HepG2 (cell line): ENCODE measurements around the gene UNKL. TPM values are rescaled to one million over a fixed set of nuclear protein-coding genes. Genes with fewer than 3 reads are reported as not detected.

Experiments
- ATF1 ChIP-seq: IDR thresholded peaks from 2 replicates; pipeline ENCODE4 v1.6.1; 2016; ENCODE audit warnings: mild to moderate bottlenecking, control low read depth
- CHD4 ChIP-seq: fragments of 200-600 bp; sonication (generic); IDR thresholded peaks from 2 replicates; pipeline ENCODE4 v1.7.0; 2017; ENCODE audit warnings: mild to moderate bottlenecking, low read length, borderline replicate concordance
- EP300 ChIP-seq, 3 experiments: sonication (generic) in 1 of 3; formaldehyde crosslinking in 1 of 3; IDR thresholded peaks; 2 replicates each; pipeline versions ENCODE4 v1.5.1 to v1.6.1; 2011 to 2020; ENCODE audit warnings: low read depth in 2 of 3, low read length in 2 of 3, borderline replicate concordance in 1 of 3, improper control_type of control experiment in 1 of 3, mild to moderate bottlenecking in 1 of 3, missing genetic modification reagents in 1 of 3, moderate library complexity in 1 of 3
- ERF ChIP-seq: IDR thresholded peaks from 2 replicates; pipeline ENCODE4 v1.6.1; 2018; ENCODE audit warnings: missing biosample characterization, missing genetic modification reagents
- HDAC1 ChIP-seq: sonication (generic); formaldehyde crosslinking; IDR thresholded peaks from 2 replicates; pipeline ENCODE4 v1.5.1; 2020; ENCODE audit warnings: mild to moderate bottlenecking, missing genetic modification reagents
- HNF4A ChIP-seq: sonication (generic); formaldehyde crosslinking; IDR thresholded peaks from 2 replicates; pipeline ENCODE4 v1.4.0; 2020; ENCODE audit warnings: missing genetic modification reagents
- HNRNPLL ChIP-seq: fragments of 200-400 bp; formaldehyde crosslinking; IDR thresholded peaks from 2 replicates; pipeline ENCODE4 v1.6.1; 2017; ENCODE audit warnings: mild to moderate bottlenecking, low read depth, low read length; ENCODE audit not compliant: poor library complexity, severe bottlenecking
- KAT8 ChIP-seq: IDR thresholded peaks from 2 replicates; pipeline ENCODE4 v1.6.1; 2016; ENCODE audit warnings: missing genetic modification reagents, missing compliant biosample characterization
- KDM2A ChIP-seq: sonication (generic); formaldehyde crosslinking; IDR thresholded peaks from 2 replicates; pipeline ENCODE4 v1.4.0; 2020; ENCODE audit warnings: low read depth, missing genetic modification reagents, borderline replicate concordance
- LCORL ChIP-seq, 2 experiments: fragments of 450-650 bp in 1 of 2; sonication (generic) in 1 of 2; formaldehyde crosslinking in 1 of 2; IDR thresholded peaks; 2 replicates each; pipeline versions ENCODE4 v1.5.0 to v1.6.1; 2017 to 2020; ENCODE audit warnings: antibody characterized with exemption in 1 of 2, missing genetic modification reagents in 1 of 2
- NR2C2 ChIP-seq: sonication (generic); formaldehyde crosslinking; IDR thresholded peaks from 2 replicates; pipeline ENCODE4 v1.4.0; 2020; ENCODE audit warnings: missing genetic modification reagents, mild to moderate bottlenecking, moderate library complexity, borderline replicate concordance
- RBM22 ChIP-seq: fragments of 200-400 bp; formaldehyde crosslinking; optimal IDR thresholded peaks from 2 replicates; pipeline ENCODE3; 2017; ENCODE audit warnings: mild to moderate bottlenecking, low read length, moderate library complexity
- RXRB ChIP-seq: IDR thresholded peaks from 2 replicates; pipeline ENCODE4 v1.6.1; 2016; ENCODE audit warnings: borderline replicate concordance, missing genetic modification reagents, missing compliant biosample characterization
- ZBTB7B ChIP-seq: sonication (generic); formaldehyde crosslinking; IDR thresholded peaks from 2 replicates; pipeline ENCODE4 v1.4.0; 2020; ENCODE audit warnings: missing genetic modification reagents
- ZBTB8A ChIP-seq: sonication (generic); formaldehyde crosslinking; IDR thresholded peaks from 2 replicates; pipeline ENCODE4 v1.4.0; 2020; ENCODE audit warnings: mild to moderate bottlenecking, low read depth, missing genetic modification reagents, borderline replicate concordance
- ZEB1 ChIP-seq: IDR thresholded peaks from 2 replicates; pipeline ENCODE4 v1.6.1; 2012; ENCODE audit warnings: mild to moderate bottlenecking, low read depth, inconsistent platforms; ENCODE audit not compliant: insufficient replicate concordance
- ZNF724P ChIP-seq: sonication (generic); formaldehyde crosslinking; IDR thresholded peaks from 2 replicates; pipeline ENCODE4 v1.8.0; 2022; ENCODE audit warnings: missing genetic modification reagents, borderline replicate concordance
- ZNF747 ChIP-seq: sonication (generic); formaldehyde crosslinking; IDR thresholded peaks from 2 replicates; pipeline ENCODE4 v1.8.1; 2023; ENCODE audit warnings: missing genetic modification reagents, mild to moderate bottlenecking, borderline replicate concordance
- ZNF775 ChIP-seq: sonication (generic); formaldehyde crosslinking; IDR thresholded peaks from 2 replicates; pipeline ENCODE4 v1.4.0; 2020; ENCODE audit warnings: missing genetic modification reagents, mild to moderate bottlenecking, moderate library complexity, borderline replicate concordance
- ZNF878 ChIP-seq: sonication (generic); formaldehyde crosslinking; IDR thresholded peaks from 2 replicates; pipeline ENCODE4 v1.8.1; 2023; ENCODE audit warnings: mild to moderate bottlenecking, missing genetic modification reagents, moderate library complexity
- ZSCAN25 ChIP-seq: sonication (generic); formaldehyde crosslinking; IDR thresholded peaks from 2 replicates; pipeline ENCODE4 v1.8.0; 2022; ENCODE audit warnings: mild to moderate bottlenecking, missing genetic modification reagents
- polyA plus RNA-seq, 8 experiments: library from polyadenylated mRNA; depleted of rRNA in 3 of 8; stranded (reverse) in 7 of 8; unstranded in 1 of 8; fragments of >200 nt; fragmentation: Illumina TruSeq in 4 of 8; extraction: Trizol in 4 of 8; gene quantifications; 2 replicates each; pipeline versions ENCODE4 v1.2.1 to v1.2.3, GENCODE V29; 2011 to 2016; ENCODE audit warnings: low read depth in 4 of 8, missing spikeins in 1 of 8, mixed read lengths in 1 of 8; ENCODE audit not compliant: insufficient read depth in 1 of 8
- total RNA-seq, 5 experiments: library from RNA; depleted of rRNA; stranded (reverse); fragments of >200 nt; fragmentation: Illumina TruSeq; extraction: Trizol; gene quantifications; 2 replicates each; pipeline ENCODE4 v1.2.3, GENCODE V29; 2016; ENCODE audit warnings: low read depth in 1 of 5
- TF ChIP-seq, protein P1 (sequence below): sonication (generic); formaldehyde crosslinking; IDR thresholded peaks from 2 replicates; pipeline ENCODE4 v1.5.1; 2020; ENCODE audit warnings: mild to moderate bottlenecking, missing genetic modification reagents, moderate library complexity
- TF ChIP-seq, protein P2 (sequence below): sonication (generic); formaldehyde crosslinking; IDR thresholded peaks from 2 replicates; pipeline ENCODE4 v1.4.0; 2020; ENCODE audit warnings: missing genetic modification reagents

Gene UNKL
- total and polyA plus RNA-seq, 2 of the 13 experiments (the other 11 are each of a cell fraction or from before 2014, with no cell fraction given) = 10.4 to 17.6 TPM

DNA sequence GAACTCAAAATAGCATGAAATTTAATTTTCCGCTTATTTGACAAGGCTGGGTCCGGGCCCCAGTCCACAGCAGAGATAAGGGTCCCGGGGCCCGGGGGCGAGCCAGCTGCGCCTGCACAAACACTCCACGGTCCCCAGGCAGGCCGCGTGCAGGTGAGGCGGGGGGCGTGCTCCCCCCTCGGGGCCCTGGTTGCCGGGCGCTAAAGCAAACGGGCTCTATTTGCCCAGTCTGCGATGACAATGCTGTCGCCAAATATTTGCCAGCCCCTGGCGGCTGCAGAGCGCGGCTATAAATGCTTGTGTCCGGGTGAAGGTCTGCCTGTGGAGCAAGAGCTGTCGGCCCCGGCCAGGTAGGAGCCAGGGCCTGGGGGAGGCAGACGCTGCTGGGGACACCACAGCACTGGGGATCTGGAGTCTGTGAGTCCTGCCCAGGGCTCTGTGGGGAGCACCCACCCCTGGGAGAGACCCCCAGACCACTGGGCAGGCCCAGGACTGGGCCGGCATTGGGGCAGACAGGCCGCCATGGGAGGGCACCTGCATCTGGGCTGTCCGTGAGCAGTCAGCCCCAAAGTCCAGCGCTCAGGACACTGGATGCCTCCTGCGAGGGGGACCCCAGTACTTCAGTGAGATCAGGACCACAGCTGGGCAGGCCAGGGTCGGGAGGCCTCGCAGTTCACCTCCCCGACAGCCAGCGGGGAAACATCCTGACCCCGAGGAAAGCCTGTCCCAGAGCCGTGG is 16.4 kb upstream of the UNKL start, which contains the start of gene PERCC1 (continued):
- TF ChIP-seq, protein P1, sequence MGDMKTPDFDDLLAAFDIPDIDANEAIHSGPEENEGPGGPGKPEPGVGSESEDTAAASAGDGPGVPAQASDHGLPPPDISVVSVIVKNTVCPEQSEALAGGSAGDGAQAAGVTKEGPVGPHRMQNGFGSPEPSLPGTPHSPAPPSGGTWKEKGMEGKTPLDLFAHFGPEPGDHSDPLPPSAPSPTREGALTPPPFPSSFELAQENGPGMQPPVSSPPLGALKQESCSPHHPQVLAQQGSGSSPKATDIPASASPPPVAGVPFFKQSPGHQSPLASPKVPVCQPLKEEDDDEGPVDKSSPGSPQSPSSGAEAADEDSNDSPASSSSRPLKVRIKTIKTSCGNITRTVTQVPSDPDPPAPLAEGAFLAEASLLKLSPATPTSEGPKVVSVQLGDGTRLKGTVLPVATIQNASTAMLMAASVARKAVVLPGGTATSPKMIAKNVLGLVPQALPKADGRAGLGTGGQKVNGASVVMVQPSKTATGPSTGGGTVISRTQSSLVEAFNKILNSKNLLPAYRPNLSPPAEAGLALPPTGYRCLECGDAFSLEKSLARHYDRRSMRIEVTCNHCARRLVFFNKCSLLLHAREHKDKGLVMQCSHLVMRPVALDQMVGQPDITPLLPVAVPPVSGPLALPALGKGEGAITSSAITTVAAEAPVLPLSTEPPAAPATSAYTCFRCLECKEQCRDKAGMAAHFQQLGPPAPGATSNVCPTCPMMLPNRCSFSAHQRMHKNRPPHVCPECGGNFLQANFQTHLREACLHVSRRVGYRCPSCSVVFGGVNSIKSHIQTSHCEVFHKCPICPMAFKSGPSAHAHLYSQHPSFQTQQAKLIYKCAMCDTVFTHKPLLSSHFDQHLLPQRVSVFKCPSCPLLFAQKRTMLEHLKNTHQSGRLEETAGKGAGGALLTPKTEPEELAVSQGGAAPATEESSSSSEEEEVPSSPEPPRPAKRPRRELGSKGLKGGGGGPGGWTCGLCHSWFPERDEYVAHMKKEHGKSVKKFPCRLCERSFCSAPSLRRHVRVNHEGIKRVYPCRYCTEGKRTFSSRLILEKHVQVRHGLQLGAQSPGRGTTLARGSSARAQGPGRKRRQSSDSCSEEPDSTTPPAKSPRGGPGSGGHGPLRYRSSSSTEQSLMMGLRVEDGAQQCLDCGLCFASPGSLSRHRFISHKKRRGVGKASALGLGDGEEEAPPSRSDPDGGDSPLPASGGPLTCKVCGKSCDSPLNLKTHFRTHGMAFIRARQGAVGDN (CRISPR knock-in tag) = peak; percentile 82
- TF ChIP-seq LCORL (IDR thresholded peaks at IDR 0.05) (no peak), LCORL (CRISPR knock-in tag; IDR thresholded peaks at IDR 0.05) (peak; percentile 96), ZBTB8A (CRISPR knock-in tag) (peak; percentile 85; the same call in 1 of the 2 replicates), HDAC1 (CRISPR knock-in tag) (peak; percentile 81), ERF (CRISPR knock-in tag) (peak; percentile 41; the same call in 1 of the 2 replicates), ZNF747 (CRISPR knock-in tag) (peak; percentile 74; the same call in 1 of the 2 replicates), ZEB1 (peak; percentile 86), ATF1 (no peak), ZSCAN25 (CRISPR knock-in tag) (peak; percentile 48; the same call in 1 of the 2 replicates), HNF4A (peak; percentile 37; the same call in 1 of the 2 replicates), ZBTB7B (CRISPR knock-in tag) (peak; percentile 98), KDM2A (CRISPR knock-in tag) (peak; percentile 66), RXRB (CRISPR knock-in tag) (0 out of 2 replicates have a peak, but pooled peaks have one; percentile 47), NR2C2 (CRISPR knock-in tag) (peak; percentile 44; the same call in 1 of the 2 replicates), ZNF724P (CRISPR knock-in tag) (no peak), KAT8 (CRISPR knock-in tag) (peak; percentile 65; the same call in 1 of the 2 replicates), RBM22 (no peak), EP300 (IDR thresholded peaks at IDR 0.05; ENCODE audit: low read depth in 2 of 2, low read length in 2 of 2) (peak in 1 of 2 experiments; percentile 65; a peak in 1 of 4 replicates), EP300 (CRISPR knock-in tag; IDR thresholded peaks at IDR 0.05; ENCODE audit: borderline replicate concordance) (peak; percentile 10; the same call in 1 of the 2 replicates), HNRNPLL (peak; percentile 66), ZNF878 (CRISPR knock-in tag) (no peak), CHD4 (no peak), ZNF775 (CRISPR knock-in tag) (no peak)
- TF ChIP-seq, protein P2, sequence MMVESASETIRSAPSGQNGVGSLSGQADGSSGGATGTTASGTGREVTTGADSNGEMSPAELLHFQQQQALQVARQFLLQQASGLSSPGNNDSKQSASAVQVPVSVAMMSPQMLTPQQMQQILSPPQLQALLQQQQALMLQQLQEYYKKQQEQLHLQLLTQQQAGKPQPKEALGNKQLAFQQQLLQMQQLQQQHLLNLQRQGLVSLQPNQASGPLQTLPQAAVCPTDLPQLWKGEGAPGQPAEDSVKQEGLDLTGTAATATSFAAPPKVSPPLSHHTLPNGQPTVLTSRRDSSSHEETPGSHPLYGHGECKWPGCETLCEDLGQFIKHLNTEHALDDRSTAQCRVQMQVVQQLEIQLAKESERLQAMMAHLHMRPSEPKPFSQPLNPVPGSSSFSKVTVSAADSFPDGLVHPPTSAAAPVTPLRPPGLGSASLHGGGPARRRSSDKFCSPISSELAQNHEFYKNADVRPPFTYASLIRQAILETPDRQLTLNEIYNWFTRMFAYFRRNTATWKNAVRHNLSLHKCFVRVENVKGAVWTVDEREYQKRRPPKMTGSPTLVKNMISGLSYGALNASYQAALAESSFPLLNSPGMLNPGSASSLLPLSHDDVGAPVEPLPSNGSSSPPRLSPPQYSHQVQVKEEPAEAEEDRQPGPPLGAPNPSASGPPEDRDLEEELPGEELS (CRISPR knock-in tag) = peak; percentile 70
